Spleen (tissue), 7 donors: Measurements from ENCODE around the gene PLD5.
"Not testable (repeated sequence)": the region's sequence is repeated elsewhere in the genome, so short reads cannot be mapped to it uniquely, and the experiment has no call there.

Experiments
- CTCF ChIP-seq, 11 experiments: fragments of 200-600 bp in 7 of 11; fragments of 450-650 bp in 4 of 11; sonication (generic) in 4 of 11; IDR thresholded peaks in 8 of 11; conservative IDR thresholded peaks in 3 of 11; 1 replicate in 7 of 11; 2 replicates in 4 of 11; pipeline versions ENCODE4 v1.4.0 to v1.8.0; 2016 to 2021; ENCODE audit warnings: antibody characterized with exemption in 11 of 11, inconsistent platforms in 4 of 11, mild to moderate bottlenecking in 1 of 11
- POLR2A ChIP-seq, 3 donors: fragments of 450-650 bp; IDR thresholded peaks; one replicate each; pipeline ENCODE4 v1.5.1; 2017; ENCODE audit warnings: antibody characterized with exemption in 3 of 3, mild to moderate bottlenecking in 1 of 3
- POLR2AphosphoS5 ChIP-seq, 3 donors: sonication (generic); formaldehyde crosslinking; IDR thresholded peaks; one replicate each; pipeline ENCODE4 v1.5.1; 2017; ENCODE audit warnings: antibody characterized with exemption in 3 of 3
- donor health status: DM: no; HTN: no; CAD: no; lungs with moderate emphysema.
- donor health status: DM: no; HTN: no; CAD: no.
- donor health status: DM: no; HTN: no; CAD: no.

DNA sequence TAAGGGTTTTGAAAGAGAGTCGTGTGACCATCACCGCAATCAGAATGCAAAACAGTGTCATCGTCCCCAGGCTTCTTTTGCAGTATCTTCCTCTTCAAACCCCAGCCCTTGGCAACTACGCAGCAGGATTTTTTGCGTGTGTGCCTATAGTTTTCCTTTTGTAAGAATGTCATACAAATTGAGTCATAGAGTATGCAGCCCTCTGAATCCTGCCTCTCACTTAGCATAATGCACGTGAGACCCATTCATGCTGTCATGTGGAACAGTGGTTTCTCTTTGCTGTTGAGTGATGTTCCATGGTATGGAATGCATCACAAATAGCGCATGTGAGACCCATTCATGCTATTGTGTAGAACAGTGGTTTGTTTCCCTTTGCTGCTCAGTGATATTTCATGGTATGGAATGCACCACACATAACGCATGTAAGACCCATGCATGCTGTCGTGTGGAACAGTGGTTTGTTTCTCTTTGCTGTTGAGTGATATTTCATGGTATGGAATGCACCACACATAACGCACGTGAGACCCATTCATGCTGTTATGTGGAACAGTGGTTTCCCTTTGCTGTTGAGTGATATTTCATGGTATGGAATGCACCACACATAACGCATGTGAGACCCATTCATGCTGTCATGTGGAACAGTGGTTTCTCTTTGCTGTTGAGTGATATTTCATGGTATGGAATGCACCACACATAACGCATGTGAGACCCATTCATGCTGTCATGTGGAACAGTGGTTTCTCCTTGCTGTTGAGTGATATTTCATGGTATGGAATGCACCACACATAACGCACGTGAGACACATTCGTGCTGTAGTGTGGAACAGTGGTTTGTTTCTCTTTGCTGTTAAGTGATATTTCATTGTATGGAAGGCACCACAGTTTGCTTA is 299.4 kb downstream of the PLD5 start:
- TF ChIP-seq CTCF (IDR thresholded peaks at IDR 0.05 in 8 of 11, conservative IDR thresholded peaks at IDR 0.05 in 3 of 11); POLR2AphosphoS5 (IDR thresholded peaks at IDR 0.05); POLR2A (IDR thresholded peaks at IDR 0.05): not testable (repeated sequence)
